Liver (tissue), 3 donors: ENCODE measurements around the gene SLC8A2.

Experiments
- CTCF ChIP-seq: fragments of 150-350 bp; IDR thresholded peaks from 2 replicates; pipeline ENCODE4 v1.5.1; 2017; ENCODE audit warnings: improper control_type of control experiment, low read depth, low read length; ENCODE audit not compliant: missing input control
- EGR1 ChIP-seq, 2 donors: IDR thresholded peaks; 2 replicates each; pipeline ENCODE4 v1.6.1; 2016 to 2018; ENCODE audit warnings: antibody characterized with exemption in 2 of 2, low read depth in 2 of 2
- HNF4A ChIP-seq, 2 donors: conservative IDR thresholded peaks; 2 replicates each; pipeline ENCODE4 v1.6.1; 2016; ENCODE audit warnings: antibody characterized with exemption in 2 of 2, mild to moderate bottlenecking in 2 of 2
- JUND ChIP-seq, 2 donors: IDR thresholded peaks; 2 replicates each; pipeline ENCODE4 v1.6.1; 2016; ENCODE audit warnings: antibody characterized with exemption in 2 of 2
- TAF1 ChIP-seq: conservative IDR thresholded peaks from 2 replicates; pipeline ENCODE4 v1.6.1; 2016; ENCODE audit warnings: antibody characterized with exemption, mild to moderate bottlenecking
- donor health status: healthy.
- donor health status: healthy.

- TF ChIP-seq CTCF (no peak), TAF1 (no peak), JUND (IDR thresholded peaks at IDR 0.05) (no peak), EGR1 (IDR thresholded peaks at IDR 0.05; ENCODE audit: low read depth in 2 of 2) (no peak), HNF4A (conservative IDR thresholded peaks at IDR 0.05) (no peak)
Observed at GRCh38 chr19:47411101-47411500, 60.6 kb downstream of the SLC8A2 start.
